Left lobe of liver (tissue), 2 donors: Measurements from ENCODE around the gene HSD17B3. TPM values are rescaled to one million over a fixed set of nuclear protein-coding genes. Genes with fewer than 3 reads are reported as not detected.
"Not testable (repeated sequence)": the region's sequence is repeated elsewhere in the genome, so short reads cannot be mapped to it uniquely, and the experiment has no call there.

ENCODE experiments used
- ATAC-seq: fragments of 200-7000 bp; cut with Tn5 transposase; one replicate; pipeline ENCODE4 v1.9.1; 2020; ENCODE audit warnings: mild to moderate bottlenecking, moderate library complexity
- DNase-seq: peaks from one replicate; pipeline ENCODE4 v3.0.0-alpha.2; 2020; ENCODE audit warnings: low spot score
- total RNA-seq: library from RNA; stranded (reverse); gene quantifications from one replicate; pipeline ENCODE4 v1.2.1, GENCODE V29; 2021
- donor health status: DM: no; HTN: no; CAD: no; lungs with moderate emphysema.
- donor health status: DM: no; HTN: yes; CAD: no.

HSD17B3 gene
- total RNA-seq, 1 donor from 2014 or later, result 1.7 TPM

DNA sequence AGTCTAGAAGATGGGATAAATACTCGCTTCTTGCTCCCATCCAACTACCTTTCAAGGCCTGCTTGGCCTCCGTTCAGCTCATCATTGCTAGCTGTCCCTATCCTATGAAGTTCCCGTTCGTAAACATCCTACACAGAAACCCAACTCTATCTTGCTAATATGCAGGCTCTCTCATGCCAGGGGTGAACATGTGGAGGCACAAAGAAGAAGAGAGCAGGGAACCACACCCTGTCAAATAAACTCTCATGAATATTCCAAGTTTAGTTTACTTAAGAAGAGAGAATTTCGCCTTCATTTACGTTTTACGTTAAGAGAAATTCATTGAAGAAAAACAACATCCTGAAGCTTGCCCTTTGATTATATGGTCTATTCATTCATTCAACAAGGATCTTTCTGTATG, 7.9 kb upstream of the HSD17B3 start:
- DNase-seq, result no peak

DNA sequence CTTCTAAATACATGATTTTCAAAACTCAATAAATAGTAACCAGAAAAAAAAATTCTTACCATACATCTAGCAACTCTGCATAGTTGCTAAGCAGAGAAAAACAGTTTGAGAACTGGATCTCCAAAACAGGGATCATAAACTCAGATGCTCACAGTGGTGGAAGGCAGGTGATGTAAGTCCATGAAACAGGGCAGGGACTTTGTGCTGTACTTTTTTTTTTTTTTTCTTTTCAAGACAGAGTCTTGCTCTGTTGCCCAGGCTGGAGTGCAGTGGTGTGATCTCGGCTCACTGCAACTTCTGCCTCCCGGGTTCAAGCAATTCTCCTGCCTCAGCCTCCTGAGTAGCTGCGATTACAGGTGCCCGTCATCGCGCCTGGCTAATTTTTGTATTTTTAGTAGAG, 5.0 kb upstream of the HSD17B3 start:
- ATAC-seq, DNase-seq: not testable (repeated sequence)

More for the DNA sequence above, 7.9 kb upstream of the HSD17B3 start:
- no peak for ATAC-seq

DNA sequence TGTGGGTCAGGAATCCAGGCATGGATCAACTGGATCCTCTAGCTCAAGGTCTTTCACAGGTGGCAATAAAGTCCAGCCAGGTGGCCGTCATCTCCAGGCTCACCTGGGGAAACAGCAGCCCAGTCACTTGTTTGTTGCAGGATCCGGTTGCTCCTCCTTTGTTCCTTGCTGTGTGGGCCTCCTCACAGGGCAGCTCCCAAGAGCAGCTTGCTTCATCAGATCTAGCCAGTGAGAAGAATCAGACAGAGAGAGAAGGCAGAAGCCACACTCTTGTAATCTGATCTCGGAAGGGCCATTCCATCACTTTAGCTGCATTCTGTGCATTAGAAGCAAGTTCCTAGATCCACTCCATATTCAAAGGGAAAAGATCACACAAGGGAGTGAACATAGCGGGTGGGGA, 3.2 kb upstream of the HSD17B3 start:
- ATAC-seq, result no peak
- DNase-seq, result no peak

DNA sequence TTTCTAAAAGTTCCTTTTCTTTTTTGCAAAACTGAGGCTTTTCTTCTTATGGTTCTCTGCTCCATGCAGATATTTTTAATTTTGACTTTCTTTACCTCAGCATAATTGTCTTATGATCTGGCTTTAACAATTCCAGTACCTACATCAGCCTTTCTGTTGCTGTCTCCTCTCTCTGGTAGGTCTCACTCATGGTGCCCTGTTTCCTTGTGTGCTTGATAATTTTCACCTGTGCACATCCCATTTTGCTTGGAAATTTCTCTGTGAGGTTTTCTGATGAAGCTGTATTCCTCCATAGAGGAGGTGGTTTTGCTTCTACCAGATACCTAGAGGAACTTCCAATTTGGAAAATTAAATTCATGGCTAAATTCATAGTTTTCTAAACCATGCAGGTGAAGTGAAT, 2.3 kb upstream of the HSD17B3 start:
- ATAC-seq (no peak), DNase-seq (no peak)

DNA sequence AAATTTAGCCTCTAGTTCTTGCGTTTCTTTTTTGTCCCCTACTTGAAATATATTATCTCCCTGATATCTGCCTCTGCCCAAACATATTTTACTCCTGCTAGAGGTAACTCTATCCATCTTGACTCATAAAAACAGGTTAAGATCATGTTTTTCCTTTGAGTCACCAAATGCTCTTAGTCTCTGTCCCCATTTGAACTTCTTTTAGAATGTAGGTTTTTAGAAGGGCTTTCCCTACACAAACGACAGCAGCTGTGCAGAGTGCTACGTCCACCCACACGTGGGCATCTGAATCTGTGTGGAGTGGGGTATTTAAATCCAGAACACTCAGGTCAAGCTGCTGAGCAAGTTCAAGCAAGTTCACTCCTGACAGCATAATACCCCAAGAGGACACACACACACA, 2.2 kb downstream of the HSD17B3 start:
- DNase-seq (no peak), ATAC-seq (no peak)

DNA sequence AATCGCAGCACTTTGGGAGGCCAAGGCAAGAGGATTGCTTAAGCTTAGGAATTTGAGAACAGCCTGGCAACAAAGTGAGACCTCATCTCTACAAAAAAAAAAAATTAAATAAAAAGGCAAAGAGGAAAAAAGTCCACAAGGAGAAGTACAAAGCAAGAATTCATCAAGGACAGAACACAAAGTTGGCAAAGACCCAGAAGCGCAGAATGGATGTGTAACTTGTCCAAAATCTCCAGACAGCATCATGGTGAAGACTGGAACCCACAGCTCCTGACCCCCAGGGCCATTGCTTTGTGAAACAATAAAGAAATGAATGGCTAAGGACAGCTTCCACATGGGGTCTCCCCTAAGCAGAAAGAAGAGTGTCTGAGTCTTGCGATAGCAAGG, 7.8 kb downstream of the HSD17B3 start:
- ATAC-seq (no peak), DNase-seq (no peak)

DNA sequence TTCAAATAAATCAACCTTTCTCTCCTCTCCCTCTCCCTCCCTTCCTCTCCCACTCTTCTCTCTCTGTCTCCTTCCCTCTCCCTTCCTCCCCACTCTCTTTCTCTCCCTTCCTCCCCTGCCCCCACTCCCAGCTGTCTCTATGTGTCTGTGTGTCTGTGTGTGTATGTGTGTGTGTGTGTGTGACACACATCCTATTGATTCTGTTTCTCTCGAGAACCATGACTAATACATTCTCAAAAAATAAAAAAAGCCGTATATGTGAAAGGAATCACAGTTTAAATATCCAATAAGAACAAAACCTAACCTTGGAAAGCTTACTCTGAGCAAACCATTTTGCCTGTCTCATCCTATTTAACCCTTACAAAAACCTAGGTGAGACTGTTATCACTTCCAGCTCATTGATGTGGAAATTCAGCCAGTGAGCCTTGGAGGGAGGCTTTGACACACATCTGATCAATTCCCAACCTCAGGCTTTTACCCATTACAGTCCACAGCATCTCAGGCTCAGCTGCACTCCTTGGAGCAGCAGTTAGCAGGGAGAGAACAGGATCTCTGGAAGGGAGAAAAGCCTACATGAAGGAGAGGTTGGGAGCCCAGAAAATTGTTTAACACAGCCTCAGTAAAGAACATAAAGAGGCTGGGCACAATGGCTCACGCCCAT, 8.3 kb downstream of the HSD17B3 start:
- no peak for ATAC-seq
- no peak for DNase-seq

DNA sequence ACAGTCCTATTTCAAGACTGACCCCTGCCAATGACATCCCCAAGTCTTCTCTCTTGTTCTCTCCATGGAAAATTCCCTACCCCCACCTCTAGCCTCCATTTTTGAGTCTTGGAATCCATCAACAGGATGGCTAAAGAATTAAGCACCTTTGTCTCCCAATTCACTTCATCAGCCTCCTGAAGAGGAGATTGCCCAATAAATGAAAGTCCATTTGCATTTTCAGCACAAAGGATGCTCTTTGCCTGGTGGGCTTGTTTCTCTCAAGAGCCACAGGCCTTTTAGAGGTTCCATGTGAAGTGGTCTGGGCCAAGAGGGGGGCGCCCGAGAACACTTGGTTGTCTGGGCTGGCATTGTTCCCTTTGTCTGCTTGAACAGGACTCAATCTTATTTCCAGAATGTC, 12.6 kb downstream of the HSD17B3 start:
- ATAC-seq, result no peak
- no peak for DNase-seq

DNA sequence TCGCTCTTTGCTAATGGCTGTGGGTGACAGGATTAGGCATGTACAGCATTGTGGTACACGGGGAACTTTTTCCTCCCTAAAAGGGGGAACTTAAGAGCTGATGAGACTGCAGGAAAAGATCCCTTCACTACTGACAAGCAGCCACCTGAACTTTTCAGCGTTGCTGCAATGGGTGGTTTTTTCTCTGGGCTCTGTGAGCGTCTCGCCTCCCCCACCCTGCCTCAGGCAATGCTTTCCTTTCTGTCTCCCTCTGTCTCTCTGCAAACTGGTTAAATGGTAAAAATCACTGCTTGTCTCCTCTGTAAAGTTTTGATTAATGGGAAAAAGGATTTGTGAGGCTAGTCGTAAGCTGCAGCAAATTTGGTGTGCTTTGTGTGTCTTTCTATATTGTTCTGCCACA, 20.3 kb downstream of the HSD17B3 start:
- ATAC-seq (no peak), DNase-seq (no peak)

DNA sequence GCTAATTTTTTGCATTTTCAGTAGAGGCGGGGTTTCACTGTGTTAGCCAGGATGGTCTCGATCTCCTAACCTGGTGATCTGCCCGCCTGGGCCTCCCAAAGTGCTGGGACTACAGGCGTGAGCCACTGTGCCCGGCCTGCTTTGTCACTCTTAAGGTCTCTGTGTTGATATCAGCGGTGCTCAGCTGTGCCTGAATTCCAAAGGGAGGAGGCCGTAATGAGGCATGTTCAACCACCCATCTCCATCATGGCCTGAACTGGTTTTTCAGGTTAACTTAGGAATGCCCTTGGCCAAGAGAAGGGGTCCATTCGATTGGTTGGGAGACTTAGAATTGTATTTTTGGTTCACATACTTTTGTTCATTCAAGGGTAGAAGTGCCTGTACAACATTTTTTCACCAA, 22.0 kb downstream of the HSD17B3 start:
- DNase-seq (no peak), ATAC-seq (no peak)

DNA sequence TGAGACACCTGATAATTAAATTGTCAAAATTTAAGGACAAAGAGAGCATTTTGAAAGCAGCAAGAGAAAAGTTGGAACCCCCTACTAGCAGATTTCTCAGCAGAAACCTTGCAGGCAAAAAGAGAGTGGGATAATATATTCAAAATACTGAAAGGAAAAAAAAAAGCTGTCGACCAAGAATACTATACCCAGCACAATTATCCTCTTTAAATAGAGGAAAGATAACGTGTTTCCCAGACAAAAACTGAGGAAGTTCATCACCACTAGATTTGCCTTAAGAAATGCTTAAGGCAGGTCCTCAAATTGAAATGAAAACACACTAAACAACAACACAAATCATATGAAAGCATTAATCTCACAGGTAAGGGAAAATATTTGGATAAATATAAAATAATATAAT, 27.0 kb downstream of the HSD17B3 start:
- ATAC-seq (no peak), DNase-seq (no peak)

DNA sequence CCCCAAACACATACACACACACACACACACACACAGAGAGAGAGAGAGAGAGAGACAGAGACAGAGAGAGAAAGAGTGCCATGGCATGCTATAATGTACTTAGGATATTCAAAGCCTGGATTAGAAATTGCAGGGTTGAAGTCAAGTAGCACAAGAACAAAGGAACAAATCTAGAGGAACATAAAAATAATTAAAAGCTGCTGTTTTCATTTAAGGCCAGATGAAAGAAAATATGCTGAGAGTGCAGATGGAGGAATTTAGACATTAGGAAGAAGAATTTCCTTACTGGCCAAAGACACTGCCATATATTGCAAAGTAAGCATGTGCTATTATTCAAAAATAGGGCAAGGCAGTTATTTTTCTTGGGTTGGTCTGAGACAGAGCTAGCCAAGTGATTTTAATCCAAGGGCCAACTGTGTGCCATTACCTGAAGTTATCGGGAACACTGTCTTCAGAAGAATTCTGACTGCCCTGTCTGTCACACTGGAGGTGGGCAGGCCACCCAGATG, 31.7 kb downstream of the HSD17B3 start:
- DNase-seq (no peak), ATAC-seq (no peak)

DNA sequence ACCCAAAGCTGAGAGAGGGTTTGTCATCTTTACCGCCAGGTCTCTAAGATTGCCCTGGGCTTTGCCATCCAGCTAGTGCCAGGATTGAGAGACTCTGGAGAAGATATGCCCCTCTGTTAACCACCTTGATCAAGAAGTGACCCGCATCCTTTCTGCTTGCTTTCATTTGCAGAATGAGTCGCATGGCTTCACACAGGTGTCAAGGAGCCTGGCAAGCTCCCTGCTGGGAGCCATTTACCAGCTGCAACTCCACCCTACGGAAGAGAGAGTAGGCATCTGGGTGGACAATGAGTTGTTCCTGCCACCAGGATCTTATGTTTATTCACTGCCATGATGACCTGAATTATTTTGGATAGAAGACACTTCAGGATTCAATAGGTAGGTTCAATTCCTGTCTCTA, 43.0 kb downstream of the HSD17B3 start:
- no peak for DNase-seq
- ATAC-seq, result no peak

DNA sequence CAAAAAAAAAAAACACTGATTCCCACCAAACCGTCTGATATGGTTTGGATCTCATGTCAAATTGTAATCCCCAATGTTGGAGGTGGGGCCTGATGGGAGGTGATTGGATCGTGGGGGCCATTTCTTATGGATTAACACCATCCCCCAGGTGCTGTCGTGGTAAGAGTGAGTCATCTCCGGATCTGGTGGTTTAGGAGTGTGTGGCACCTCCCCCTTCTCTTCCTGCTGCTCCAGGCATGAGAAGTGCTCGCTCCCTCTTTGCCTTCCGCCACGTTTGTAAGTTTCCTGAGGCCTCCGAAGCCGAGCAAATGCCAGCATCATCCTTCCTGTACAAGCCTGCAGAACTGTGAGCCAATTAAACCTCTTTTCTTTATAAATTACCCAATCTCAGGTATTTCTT, 45.2 kb downstream of the HSD17B3 start:
- DNase-seq (no peak), ATAC-seq (no peak)

DNA sequence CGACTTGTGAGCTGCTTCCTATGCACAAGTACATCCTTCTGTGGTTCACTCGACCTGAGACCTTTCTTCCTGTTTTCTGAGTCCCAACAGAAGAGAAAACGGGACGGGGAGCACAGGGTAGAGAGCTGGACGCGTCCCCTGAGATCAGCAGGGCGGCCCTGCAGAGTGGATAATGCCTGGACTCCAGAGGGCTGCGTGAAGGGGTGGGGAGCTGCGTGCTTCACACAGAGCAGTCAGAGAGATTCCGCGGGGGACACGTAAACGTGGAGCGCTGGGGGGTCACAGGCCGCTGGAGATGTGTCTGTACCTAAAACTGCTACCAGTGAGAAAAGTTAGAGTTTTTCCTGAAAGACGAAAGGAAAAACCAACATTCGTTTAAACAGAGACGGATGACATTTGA, 46.3 kb downstream of the HSD17B3 start:
- DNase-seq (no peak), ATAC-seq (no peak)

DNA sequence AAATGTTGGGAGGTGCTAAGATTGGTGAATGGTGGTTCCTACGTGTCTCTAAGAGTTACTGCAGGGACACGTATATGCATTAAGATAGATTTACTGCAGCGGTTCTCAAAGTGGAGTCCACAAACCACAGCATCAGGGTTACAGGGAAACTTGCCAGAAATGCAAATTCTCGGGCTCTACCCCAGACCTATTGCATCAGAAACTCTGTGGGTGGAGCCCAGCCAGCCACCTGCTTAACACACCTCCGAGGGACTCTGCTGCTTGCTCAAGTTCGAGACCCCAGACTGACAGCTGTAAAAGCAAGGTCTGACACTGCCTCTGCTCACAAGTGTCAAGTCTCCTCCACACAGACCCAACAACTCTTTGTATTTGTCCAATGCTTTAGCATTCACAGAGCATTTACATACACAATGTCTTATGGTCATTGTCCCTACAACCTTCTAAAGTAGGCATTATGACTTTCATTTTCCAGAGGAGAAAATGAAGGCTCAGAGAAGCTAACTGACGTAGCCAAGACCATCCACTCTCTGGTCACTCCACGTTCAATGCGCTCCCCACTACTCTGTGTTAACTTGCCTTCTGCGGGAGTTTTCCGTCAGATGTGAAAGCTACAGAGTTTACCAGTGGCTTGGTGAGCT, 48.8 kb downstream of the HSD17B3 start:
- ATAC-seq, result peak; percentile 81

DNA sequence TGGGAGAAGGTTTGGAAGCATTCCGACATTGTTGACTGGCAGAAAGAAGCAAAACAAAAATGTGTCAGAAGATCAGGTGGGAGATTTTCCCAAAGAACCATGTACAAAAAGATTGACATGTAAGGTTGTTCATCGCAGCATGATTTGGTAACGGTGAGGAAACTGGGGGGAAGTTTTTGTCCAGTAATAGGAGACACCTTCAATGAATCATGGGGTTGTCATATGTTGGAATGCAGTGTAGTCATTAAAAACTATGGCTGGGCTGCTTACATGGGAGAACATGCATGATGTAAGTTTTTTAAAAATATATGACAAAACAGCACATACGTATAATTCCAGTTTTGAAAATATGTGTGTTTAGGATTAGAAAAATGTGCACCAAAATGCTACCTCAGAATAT, 50.5 kb downstream of the HSD17B3 start:
- ATAC-seq (no peak), DNase-seq (no peak)

More for the DNA sequence above, 48.8 kb downstream of the HSD17B3 start:
- peak; percentile 61 for DNase-seq

DNA sequence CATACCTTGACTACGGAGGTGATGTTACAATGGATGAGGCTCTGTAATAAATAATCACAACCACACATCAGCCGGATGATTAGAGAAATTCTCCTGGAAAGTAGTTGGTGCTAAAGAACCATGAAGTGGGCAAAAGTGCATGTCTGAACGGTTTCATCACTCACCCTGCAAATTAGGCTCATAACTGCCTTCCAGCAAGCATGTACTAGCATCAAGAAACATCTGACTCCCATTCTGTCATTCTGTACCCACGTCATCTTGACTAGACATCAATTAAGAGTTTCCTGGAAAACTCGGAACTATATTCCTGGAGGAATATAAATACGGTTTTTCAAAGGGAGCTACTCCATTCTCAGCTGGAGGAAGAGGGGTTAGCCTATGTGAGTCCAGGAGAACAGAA, 52.2 kb downstream of the HSD17B3 start:
- ATAC-seq (no peak), DNase-seq (no peak)

DNA sequence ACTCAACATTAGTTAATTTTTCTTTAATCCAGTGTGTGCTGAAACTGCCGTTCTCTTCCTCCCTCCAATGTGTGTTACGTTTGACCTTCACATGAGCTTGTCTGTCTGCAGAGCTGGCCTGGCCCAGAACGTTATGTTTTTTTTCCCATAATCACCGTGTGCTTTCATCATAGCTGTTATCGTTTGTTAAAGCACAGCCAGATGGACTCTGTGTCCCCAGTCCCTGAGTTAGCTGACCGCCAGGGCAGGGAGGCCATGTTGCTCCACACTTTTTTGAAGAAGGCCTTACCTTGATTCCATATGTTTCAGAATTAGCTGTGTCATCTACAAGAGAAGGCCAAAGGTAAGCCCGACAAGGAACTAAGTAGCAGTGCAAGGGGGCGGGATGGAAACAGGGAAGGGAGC, 55.7 kb downstream of the HSD17B3 start:
- ATAC-seq (peak; percentile 90), DNase-seq (peak; percentile 81)

DNA sequence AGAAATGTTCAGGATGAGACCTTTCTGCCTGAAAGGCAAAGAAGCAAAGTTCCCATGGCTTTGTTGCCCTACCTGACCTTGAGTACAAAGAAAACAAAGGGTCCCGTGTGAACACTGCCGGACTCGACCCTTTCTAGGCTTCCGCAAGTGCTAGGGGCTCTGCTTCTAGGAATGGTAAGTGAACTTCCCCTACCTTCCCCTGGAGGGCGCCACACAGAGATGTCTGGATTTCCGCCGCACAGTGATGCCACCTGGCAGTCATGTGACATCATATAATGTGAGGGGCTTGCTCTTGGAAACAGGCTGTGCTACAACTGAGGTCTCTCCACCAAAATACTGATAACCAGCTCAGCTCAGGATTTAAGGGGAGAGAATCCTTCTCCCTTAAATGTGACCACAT, 56.6 kb downstream of the HSD17B3 start:
- no peak for ATAC-seq
- DNase-seq, result no peak

DNA sequence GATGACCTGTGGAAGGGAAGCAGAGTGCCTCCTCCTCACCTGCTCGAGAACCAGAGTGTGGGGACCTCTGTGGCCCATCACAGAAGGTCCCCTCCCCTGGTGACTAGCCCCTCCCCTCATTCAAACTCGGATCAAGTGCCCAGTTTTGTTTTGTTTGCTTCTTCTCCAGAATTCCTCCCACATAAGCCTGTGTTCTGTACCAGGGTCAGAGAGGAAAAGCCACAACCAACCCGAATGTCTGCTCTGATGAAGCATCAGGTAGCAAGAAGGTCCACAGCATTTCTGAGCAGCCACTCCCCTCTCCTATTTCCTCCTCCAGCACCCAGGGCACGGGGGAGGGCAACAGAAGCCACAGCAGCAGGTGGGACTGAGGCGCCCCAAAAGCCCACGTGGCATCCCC, 58.2 kb downstream of the HSD17B3 start:
- no peak for ATAC-seq
- DNase-seq, result no peak

DNA sequence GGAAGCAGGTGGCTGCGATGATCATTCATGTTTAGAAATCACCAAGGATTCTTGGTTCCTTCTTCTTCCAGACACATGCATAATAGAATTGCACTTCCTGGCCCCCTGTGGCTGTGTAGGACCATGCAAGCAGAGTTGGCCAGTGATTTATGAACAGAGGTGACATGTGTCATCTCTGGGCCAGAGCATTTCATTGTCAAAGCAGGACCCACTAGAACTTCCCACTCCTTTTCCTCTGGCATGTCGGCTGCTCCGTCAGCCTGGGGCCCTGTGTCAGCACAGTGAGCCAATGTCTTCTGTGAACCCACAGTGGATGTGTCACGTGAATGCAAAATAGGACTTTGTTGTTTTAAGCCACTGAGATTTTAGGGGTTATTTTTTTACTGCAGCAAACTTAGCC, 59.2 kb downstream of the HSD17B3 start:
- DNase-seq, result no peak
- ATAC-seq, result no peak

DNA sequence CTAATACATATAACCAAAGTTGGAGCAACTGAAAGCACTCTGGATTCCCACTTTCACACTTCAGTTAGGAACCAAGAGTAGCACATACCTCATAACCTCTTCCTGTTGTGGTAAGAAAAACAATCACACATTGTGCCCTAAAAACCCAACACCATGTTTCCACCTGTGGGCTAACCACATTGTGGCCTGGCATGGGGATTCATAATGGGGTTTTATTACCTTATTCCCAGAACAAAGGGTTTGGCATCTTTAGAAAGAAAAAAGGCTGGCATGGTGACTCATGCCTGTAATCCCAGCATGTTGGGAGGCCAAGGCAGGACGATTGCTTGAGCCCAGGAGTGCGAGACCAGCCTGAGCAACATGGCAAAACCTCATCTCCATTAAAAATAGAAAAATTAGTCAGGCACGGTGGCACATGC, 60.6 kb downstream of the HSD17B3 start:
- ATAC-seq, result no peak
- DNase-seq, result no peak
